GM12891 (cell line): ENCODE measurements around the gene RABL2A.
"Not testable (repeated sequence)": the region's sequence is repeated elsewhere in the genome, so short reads cannot be mapped to it uniquely, and the experiment has no call there.

Experiments used
- POLR2A ChIP-seq: IDR thresholded peaks from 2 replicates; pipeline ENCODE4 v1.6.1; 2011; ENCODE audit warnings: low read depth, low read length, control low read depth
- POLR2AphosphoS5 ChIP-seq: IDR thresholded peaks from 2 replicates; pipeline ENCODE4 v1.6.1; 2011; ENCODE audit warnings: low read depth, low read length, control low read depth
- POU2F2 ChIP-seq: IDR thresholded peaks from 2 replicates; pipeline ENCODE4 v1.6.1; 2011; ENCODE audit warnings: low read depth, mild to moderate bottlenecking, control low read depth, low read length, moderate library complexity
- SPI1 ChIP-seq: IDR thresholded peaks from 2 replicates; pipeline ENCODE4 v1.6.1; 2011; ENCODE audit warnings: low read depth, low read length, control low read depth
- TAF1 ChIP-seq: IDR thresholded peaks from 2 replicates; pipeline ENCODE4 v1.6.1; 2011; ENCODE audit warnings: low read depth, low read length, control low read depth

DNA sequence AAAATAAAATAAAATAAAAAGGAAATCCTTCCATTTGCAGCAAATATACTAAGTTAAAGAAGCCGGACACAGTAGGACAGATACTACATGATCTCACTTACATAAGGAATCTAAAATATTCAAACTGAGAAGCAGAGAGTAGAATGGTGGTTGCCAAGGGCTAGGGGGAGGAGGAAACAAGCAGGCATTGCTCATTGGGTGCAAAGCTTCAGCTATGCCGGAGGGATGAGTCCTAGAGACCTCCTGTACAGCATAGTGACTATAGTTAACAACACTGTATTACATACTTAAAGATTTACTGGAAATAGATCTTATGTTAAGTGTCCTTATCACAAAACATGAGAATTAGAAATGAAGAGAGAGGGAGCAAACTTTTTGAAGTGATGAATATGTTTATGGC is 19.2 kb downstream of the RABL2A start:
- not testable (repeated sequence) for TF ChIP-seq POLR2A, TAF1, POLR2AphosphoS5, POU2F2, SPI1
